ENCODE measurements around the gene SRPX2.

SRPX2 gene, protein sequence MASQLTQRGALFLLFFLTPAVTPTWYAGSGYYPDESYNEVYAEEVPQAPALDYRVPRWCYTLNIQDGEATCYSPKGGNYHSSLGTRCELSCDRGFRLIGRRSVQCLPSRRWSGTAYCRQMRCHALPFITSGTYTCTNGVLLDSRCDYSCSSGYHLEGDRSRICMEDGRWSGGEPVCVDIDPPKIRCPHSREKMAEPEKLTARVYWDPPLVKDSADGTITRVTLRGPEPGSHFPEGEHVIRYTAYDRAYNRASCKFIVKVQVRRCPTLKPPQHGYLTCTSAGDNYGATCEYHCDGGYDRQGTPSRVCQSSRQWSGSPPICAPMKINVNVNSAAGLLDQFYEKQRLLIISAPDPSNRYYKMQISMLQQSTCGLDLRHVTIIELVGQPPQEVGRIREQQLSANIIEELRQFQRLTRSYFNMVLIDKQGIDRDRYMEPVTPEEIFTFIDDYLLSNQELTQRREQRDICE

DNA sequence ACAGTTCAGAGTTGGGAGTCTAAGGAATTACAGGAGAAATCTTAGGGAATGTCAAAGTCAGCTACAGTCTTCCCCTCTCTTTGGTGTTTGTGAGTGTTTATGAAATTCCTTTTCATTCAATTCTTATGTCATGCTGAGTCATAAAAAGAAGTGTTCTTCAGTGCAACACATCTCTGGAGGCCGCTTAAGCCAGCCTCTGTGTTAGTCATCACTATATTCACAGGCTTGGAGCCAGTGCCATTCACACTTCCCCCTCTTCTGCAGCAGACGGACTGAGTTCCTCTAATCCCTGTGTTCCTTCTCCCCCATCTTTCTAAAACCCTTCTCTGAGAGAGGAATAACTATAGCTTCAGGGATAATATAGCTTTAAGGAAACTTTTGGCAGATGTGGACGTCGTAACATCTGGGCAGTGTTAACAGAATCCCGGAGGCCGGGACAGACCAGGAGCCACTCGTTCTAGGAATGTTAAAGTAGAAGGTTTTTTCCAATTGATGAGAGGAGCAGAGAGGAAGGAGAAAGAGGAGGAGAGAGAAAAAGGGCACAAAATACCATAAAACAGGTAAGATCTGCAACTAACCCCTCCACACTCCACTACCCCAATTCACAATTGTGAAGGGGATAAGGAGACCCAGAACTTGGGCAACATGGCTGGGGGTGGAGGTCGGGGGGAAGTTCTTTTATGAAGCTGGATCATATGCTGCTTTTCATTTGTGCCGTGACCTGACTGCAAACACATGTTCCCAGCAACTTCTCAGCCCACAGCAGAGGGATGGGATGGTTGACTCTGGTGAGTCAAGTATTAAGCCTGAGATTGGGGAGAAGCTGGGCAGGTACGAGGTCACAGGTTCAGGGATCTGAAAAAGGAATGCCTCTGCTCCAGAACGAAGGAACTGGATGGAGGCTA is at the start of gene SRPX2:
Gene SRPX2 (plus strand): TSS at position 244 of the 905 bp plus-strand sequence. CDS start 2,124 bp downstream, outside the sequence.
- TF ChIP-seq CTCF (conservative IDR thresholded peaks at IDR 0.05; ENCODE audit: low read depth), result no peak
- ChIA-PET CTCF (interaction anchor here (1.2 kb wide), 1 partner anchor 27 kb away, joined by 6 read pairs; no protein-coding TSS in a partner anchor), POLR2A (ENCODE audit: low non-redundant PET) (no interaction called here)
- peak within 1 kb of the TSS; percentile 29; the same call in 1 of the 2 replicates for H3K27ac ChIP-seq
- DNase-seq (ENCODE audit: low spot score), result peak; percentile 64

GRCh38 chrX:100596601-100597000 is 47.4 kb upstream of the SRPX2 start:
- CTCF ChIA-PET, result no interaction called here
- POLR2A ChIA-PET (ENCODE audit: low non-redundant PET), result no interaction called here
- H3K27ac ChIP-seq, result no peak overlapping the region

GRCh38 chrX:100599456-100599855 is 44.5 kb upstream of the SRPX2 start:
- H3K27ac ChIP-seq, result no peak overlapping the region
- CTCF ChIA-PET, result no interaction called here
- no peak for TF ChIP-seq CTCF (conservative IDR thresholded peaks at IDR 0.05; ENCODE audit: low read depth)
- DNase-seq (ENCODE audit: low spot score), result no peak
- POLR2A ChIA-PET (ENCODE audit: low non-redundant PET), result no interaction called here

More at GRCh38 chrX:100596601-100597000, 47.4 kb upstream of the SRPX2 start:
- DNase-seq (ENCODE audit: low spot score), result no peak
- no peak for TF ChIP-seq CTCF (conservative IDR thresholded peaks at IDR 0.05; ENCODE audit: low read depth)

GRCh38 chrX:100600340-100600739 is 43.7 kb upstream of the SRPX2 start:
- H3K27ac ChIP-seq, result no peak overlapping the region
- POLR2A ChIA-PET (ENCODE audit: low non-redundant PET), result no interaction called here
- TF ChIP-seq CTCF (conservative IDR thresholded peaks at IDR 0.05; ENCODE audit: low read depth), result no peak
- DNase-seq (ENCODE audit: low spot score), result no peak
- CTCF ChIA-PET, result no interaction called here

GRCh38 chrX:100600758-100601157 is 43.2 kb upstream of the SRPX2 start:
- DNase-seq (ENCODE audit: low spot score), result no peak
- ChIA-PET POLR2A (ENCODE audit: low non-redundant PET) (no interaction called here), CTCF (no interaction called here)
- no peak for TF ChIP-seq CTCF (conservative IDR thresholded peaks at IDR 0.05; ENCODE audit: low read depth)
- H3K27ac ChIP-seq, result no peak overlapping the region

DNA sequence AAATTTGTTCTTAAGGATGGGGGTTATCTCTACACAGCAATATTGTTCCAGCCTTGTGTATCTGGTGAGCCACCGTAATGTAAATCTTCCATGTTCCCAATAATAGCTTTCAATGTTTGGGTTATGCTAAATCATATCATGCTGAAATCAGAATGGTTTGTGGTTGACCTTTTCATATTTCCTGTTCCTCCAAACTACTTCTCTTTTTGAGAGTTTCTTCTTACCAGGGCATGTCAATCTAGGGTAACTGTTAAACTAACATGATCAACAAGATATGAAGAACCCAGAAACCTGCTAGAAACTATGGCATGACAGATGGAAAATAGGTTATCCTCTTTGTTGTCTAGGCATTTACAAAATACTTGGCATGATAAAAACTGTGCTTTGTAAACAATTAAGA is 37.2 kb upstream of the SRPX2 start:
- no peak for DNase-seq (ENCODE audit: low spot score)
- no peak for TF ChIP-seq CTCF (conservative IDR thresholded peaks at IDR 0.05; ENCODE audit: low read depth)
- no peak overlapping the region for H3K27ac ChIP-seq
- ChIA-PET CTCF (no interaction called here), POLR2A (ENCODE audit: low non-redundant PET) (no interaction called here)
